ENCODE results near the gene CARD11. TPM values are rescaled to one million over a fixed set of nuclear protein-coding genes. Genes with fewer than 3 reads are reported as not detected.

CARD11 gene
- total and polyA plus RNA-seq, 2 of the 13 experiments (the other 11 are each of a cell fraction or from before 2014, with no cell fraction given), result 0.04 TPM; not detected in 1

- no peak for TF ChIP-seq CEBPZ (IDR thresholded peaks at IDR 0.05; ENCODE audit: low read length)
- TF ChIP-seq NR0B2 (CRISPR knock-in tag; IDR thresholded peaks at IDR 0.05), result no peak
- no peak for TF ChIP-seq LCORL (IDR thresholded peaks at IDR 0.05)
- TF ChIP-seq LCORL (CRISPR knock-in tag; IDR thresholded peaks at IDR 0.05), result no peak; the same call in none of the 2 replicates
- peak; percentile 36; the same call in 1 of the 2 replicates for TF ChIP-seq NFKB2 (CRISPR knock-in tag; IDR thresholded peaks at IDR 0.05; ENCODE audit: borderline replicate concordance)
- no peak for TF ChIP-seq FUBP1 (CRISPR knock-in tag; IDR thresholded peaks at IDR 0.05; ENCODE audit: borderline replicate concordance)
- TF ChIP-seq KAT8 (CRISPR knock-in tag; IDR thresholded peaks at IDR 0.05), result peak; percentile 89
- TF ChIP-seq GPN1 (CRISPR knock-in tag; IDR thresholded peaks at IDR 0.05; ENCODE audit: borderline replicate concordance), result no peak
- TF ChIP-seq ZNF263 (CRISPR knock-in tag; IDR thresholded peaks at IDR 0.05), result peak; percentile 67
- TF ChIP-seq ZNF713 (CRISPR knock-in tag; IDR thresholded peaks at IDR 0.05), result no peak
- TF ChIP-seq ZNF556 (CRISPR knock-in tag; IDR thresholded peaks at IDR 0.05; ENCODE audit: borderline replicate concordance), result peak; percentile 17; the same call in 1 of the 2 replicates
- peak; percentile 76 to 83 for TF ChIP-seq NR2F1 (CRISPR knock-in tag; IDR thresholded peaks at IDR 0.05)
- TF ChIP-seq GRHL1 (CRISPR knock-in tag; conservative IDR thresholded peaks at IDR 0.05), result no peak
- TF ChIP-seq ZC3H4 (CRISPR knock-in tag; IDR thresholded peaks at IDR 0.05; ENCODE audit: borderline replicate concordance), result no peak
- TF ChIP-seq HMGXB4 (CRISPR knock-in tag; IDR thresholded peaks at IDR 0.05; ENCODE audit: borderline replicate concordance in 1 of 2, low read depth in 1 of 2), result peak; percentile 64 to 82; a peak in 2 of 4 replicates
- TF ChIP-seq SRSF9 (IDR thresholded peaks at IDR 0.05; ENCODE audit: borderline replicate concordance, insufficient read depth, low read depth, low read length, poor library complexity, severe bottlenecking), result no peak
- 0 out of 2 replicates have a peak, but pooled peaks have one; percentile 10 for TF ChIP-seq ZNF558 (CRISPR knock-in tag; IDR thresholded peaks at IDR 0.05; ENCODE audit: borderline replicate concordance)
- no peak for TF ChIP-seq ZNF792 (CRISPR knock-in tag; IDR thresholded peaks at IDR 0.05)
- TF ChIP-seq ZNF20 (CRISPR knock-in tag; IDR thresholded peaks at IDR 0.05), result no peak
Observed at GRCh38 chr7:2863461-2864066, 180.1 kb downstream of the CARD11 start (continued).
